Body of pancreas (tissue), 4 donors: ENCODE measurements around the gene ZCCHC7.

Experiments
- CTCF ChIP-seq, 7 experiments: fragments of 450-650 bp in 4 of 7; fragments of 200-600 bp in 3 of 7; sonication (generic) in 3 of 7; IDR thresholded peaks; one replicate each; pipeline ENCODE4 v1.5.1; 2016 to 2019; ENCODE audit warnings: antibody characterized with exemption in 7 of 7
- POLR2A ChIP-seq, 3 donors: fragments of 450-650 bp; IDR thresholded peaks; one replicate each; pipeline ENCODE4 v1.6.1; 2016; ENCODE audit warnings: antibody characterized with exemption in 3 of 3, mild to moderate bottlenecking in 2 of 3

- TF ChIP-seq CTCF (IDR thresholded peaks at IDR 0.05) (no peak), POLR2A (IDR thresholded peaks at IDR 0.05) (no peak)
Observed at GRCh38 chr9:37382161-37382981, 262.0 kb downstream of the ZCCHC7 start.
